ENCODE data around the gene AFF1. TPM values are rescaled to one million over a fixed set of nuclear protein-coding genes. Genes with fewer than 3 reads are reported as not detected.

Gene AFF1
- total and polyA plus RNA-seq, 5 donors, result 63.4 to 86.6 (median 83.1) TPM

DNA sequence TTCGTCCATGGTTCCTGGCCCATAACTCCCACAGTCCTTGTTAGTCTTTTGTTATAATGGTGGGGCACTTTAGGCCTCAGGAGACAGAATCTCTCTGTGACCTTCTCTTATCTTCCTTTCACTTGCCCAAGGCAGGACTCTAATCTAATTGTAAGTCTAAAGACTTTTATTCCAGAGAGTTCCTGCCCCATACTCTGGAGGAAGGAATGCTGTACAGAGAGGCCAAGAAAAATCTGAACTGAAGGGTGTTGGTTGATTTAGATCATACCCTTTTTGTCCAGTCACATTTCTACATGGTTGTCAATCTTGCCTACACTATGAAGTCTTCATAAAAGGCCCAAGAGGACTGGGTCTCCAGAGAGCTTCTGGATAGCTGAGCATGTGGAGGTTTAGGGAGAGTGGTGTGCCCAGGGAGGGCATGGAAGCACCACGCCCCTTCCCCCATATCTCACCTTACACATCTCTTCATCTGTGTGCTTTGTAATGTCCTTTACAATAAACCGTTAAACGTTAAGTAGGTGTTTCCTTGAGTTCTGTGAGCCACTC is 84.5 kb downstream of the AFF1 start:
- intact Hi-C loops (cut with DNase I), result no loop called here
- H3K27ac ChIP-seq (ENCODE audit: low read length), result peak overlapping the region; percentile 12
- DNase-seq (no peak), ATAC-seq (peak; percentile 41 to 56)
- WGBS, result 72% methylated on average over 4 of the region's 4 CpGs
- no peak overlapping the region for H3K4me3 ChIP-seq (ENCODE audit: low read length)
- no peaks in the 10 kb centered on the region for H3K9me3 ChIP-seq (ENCODE audit: control insufficient read depth, low read length)
- peaks cover 13% of the 10 kb centered on the region for H3K4me1 ChIP-seq (ENCODE audit: control insufficient read depth, insufficient read depth, low read length)
- no peaks in the 10 kb centered on the region for H3K27me3 ChIP-seq (ENCODE audit: control insufficient read depth, insufficient read depth)

- Histone ChIP-seq H3K9me3 (ENCODE audit: control insufficient read depth, low read length) (no peaks in the 10 kb centered on the region), H3K27ac (ENCODE audit: low read length) (no peak overlapping the region), H3K4me1 (ENCODE audit: control insufficient read depth, insufficient read depth, low read length) (peaks cover 13% of the 10 kb centered on the region), H3K27me3 (ENCODE audit: control insufficient read depth, insufficient read depth) (no peaks in the 10 kb centered on the region), H3K4me3 (ENCODE audit: low read length) (no peak overlapping the region)
- intact Hi-C loops (cut with DNase I), result loop anchor here in 1 of 4 donors (10.0 kb wide), 1 partner anchor 55 kb away; no protein-coding TSS in a partner anchor
- DNase-seq (no peak), ATAC-seq (no peak)
- 58% methylated on average over 2 of the region's 2 CpGs for WGBS
Measured at GRCh38 chr4:87019898-87020297, 85.1 kb downstream of the AFF1 start.

- Histone ChIP-seq H3K27ac (ENCODE audit: low read length) (no peak overlapping the region), H3K4me1 (ENCODE audit: control insufficient read depth, insufficient read depth, low read length) (peaks cover 24% of the 10 kb centered on the region), H3K27me3 (ENCODE audit: control insufficient read depth, insufficient read depth) (no peaks in the 10 kb centered on the region), H3K9me3 (ENCODE audit: control insufficient read depth, low read length) (no peaks in the 10 kb centered on the region), H3K4me3 (ENCODE audit: low read length) (no peak overlapping the region)
- WGBS, result 31% methylated on average over 1 of the region's 1 CpG
- DNase-seq (no peak), ATAC-seq (no peak)
- intact Hi-C loops (cut with DNase I), result loop anchor here in 1 of 4 donors (10.0 kb wide), 1 partner anchor 51 kb away; no protein-coding TSS in a partner anchor
Measured at GRCh38 chr4:87024201-87024600, 89.4 kb downstream of the AFF1 start.

DNA sequence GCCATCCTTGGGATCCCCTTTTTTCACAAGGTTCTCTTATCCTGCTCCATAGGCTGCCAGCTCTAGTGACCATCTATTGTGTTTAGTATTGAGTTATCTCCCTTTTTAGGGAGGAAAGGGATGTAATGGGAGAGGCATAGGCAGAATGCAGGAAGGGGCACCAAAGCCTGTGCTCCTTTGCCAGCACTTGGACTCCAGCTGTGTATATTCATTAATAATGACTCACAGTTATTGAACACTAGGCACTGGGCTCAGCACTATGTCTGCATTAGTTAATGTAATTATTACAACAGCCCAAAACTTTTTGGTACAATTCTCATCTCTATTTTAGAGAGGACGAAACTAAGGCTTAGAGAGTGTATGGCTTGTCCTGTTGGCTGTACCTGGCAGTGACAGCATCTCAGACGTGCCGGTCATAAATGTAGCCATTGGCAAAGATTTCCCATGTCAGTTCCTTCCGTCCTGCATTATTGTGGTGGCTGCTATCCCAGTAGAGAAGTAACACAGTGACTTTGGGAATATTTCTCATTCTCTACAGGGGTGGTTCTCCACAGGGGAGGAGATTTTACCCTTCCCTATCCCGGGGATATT is 90.3 kb downstream of the AFF1 start:
- intact Hi-C loops (cut with DNase I), result loop anchor here in 1 of 4 donors (10.0 kb wide), 1 partner anchor 50 kb away; no protein-coding TSS in a partner anchor
- no peak for ATAC-seq
- Histone ChIP-seq H3K4me3 (ENCODE audit: low read length) (no peak overlapping the region), H3K27me3 (ENCODE audit: control insufficient read depth, insufficient read depth) (no peaks in the 10 kb centered on the region), H3K9me3 (ENCODE audit: control insufficient read depth, low read length) (no peaks in the 10 kb centered on the region), H3K4me1 (ENCODE audit: control insufficient read depth, insufficient read depth, low read length) (peaks cover 23% of the 10 kb centered on the region), H3K27ac (ENCODE audit: low read length) (peak overlapping the region; percentile 14)
- no peak for DNase-seq
- WGBS, result 40% methylated on average over 5 of the region's 5 CpGs

DNA sequence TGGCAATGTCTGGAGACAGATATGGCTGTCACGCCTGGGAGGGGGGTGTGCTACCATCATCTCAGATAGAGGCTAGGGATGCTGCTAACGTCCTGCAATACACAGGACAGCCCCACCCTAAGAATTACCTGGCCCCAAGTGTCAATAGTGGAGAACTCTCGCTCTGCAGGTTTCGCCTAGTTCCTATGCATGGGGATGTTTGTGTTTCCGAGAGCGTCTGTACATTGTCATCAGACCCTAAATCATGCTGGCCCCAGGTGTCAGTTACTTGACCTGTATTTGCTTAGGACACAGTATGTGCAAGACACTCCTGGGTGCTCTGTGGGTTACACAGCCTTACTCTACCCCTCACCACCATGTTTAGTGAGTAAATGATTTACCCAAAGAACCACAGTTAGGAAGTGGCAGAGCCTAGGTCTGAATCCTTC is 90.8 kb downstream of the AFF1 start:
- no peak for ATAC-seq
- Histone ChIP-seq H3K27me3 (ENCODE audit: control insufficient read depth, insufficient read depth) (no peaks in the 10 kb centered on the region), H3K4me1 (ENCODE audit: control insufficient read depth, insufficient read depth, low read length) (peaks cover 24% of the 10 kb centered on the region), H3K9me3 (ENCODE audit: control insufficient read depth, low read length) (no peaks in the 10 kb centered on the region), H3K4me3 (ENCODE audit: low read length) (no peak overlapping the region), H3K27ac (ENCODE audit: low read length) (no peak overlapping the region)
- WGBS, result 81% methylated on average over 6 of the region's 6 CpGs
- intact Hi-C loops (cut with DNase I), result loop anchor here in 1 of 4 donors (10.0 kb wide), 1 partner anchor 49 kb away; no protein-coding TSS in a partner anchor
- DNase-seq, result no peak

DNA sequence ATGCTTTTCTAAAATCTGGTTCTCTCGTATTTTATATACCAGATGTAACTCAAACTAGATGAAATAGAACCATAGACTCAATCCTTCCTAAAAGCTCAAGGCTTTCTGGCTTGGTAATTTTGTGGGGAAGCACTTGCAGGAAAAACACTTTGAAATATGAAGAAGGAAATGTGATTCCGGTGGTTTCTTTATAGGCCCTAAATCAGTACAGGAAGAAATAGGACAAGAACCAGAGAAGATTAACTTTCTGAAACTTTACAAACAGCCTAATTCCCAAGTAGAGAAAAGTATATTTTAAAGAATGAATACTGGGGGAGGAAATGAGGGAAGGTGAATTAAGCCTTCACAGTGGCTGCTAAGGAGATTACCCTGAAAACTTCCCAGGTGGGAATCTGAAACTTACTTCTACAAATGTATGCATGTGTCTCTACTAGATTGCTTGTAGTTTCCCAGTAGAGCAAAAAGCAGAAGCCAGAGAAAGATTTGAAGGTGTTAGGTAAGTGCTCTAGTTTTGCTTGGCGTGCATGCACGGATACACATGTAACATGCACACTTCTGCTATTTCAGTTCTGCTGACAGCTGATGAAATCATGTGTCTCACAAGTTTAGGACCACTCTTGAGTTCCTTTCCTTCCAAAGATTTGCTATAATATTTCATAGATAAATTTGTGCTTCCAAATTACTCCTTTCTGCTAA is 92.1 kb downstream of the AFF1 start:
- H3K9me3 ChIP-seq (ENCODE audit: control insufficient read depth, low read length), result no peaks in the 10 kb centered on the region
- WGBS, result 36% methylated on average over 4 of the region's 4 CpGs
- DNase-seq (no peak), ATAC-seq (peak in 1 of 2 donors; percentile 9)
- H3K4me1 ChIP-seq (ENCODE audit: control insufficient read depth, insufficient read depth, low read length), result peaks cover 30% of the 10 kb centered on the region
- intact Hi-C loops (cut with DNase I), result loop anchor here in 1 of 4 donors (10.0 kb wide), 1 partner anchor 48 kb away; no protein-coding TSS in a partner anchor
- H3K27ac ChIP-seq (ENCODE audit: low read length), result peak overlapping the region; percentile 6
- H3K27me3 ChIP-seq (ENCODE audit: control insufficient read depth, insufficient read depth), result no peaks in the 10 kb centered on the region
- no peak overlapping the region for H3K4me3 ChIP-seq (ENCODE audit: low read length)

GRCh38 chr4:87029356-87029755 is 94.5 kb downstream of the AFF1 start:
- Histone ChIP-seq H3K9me3 (ENCODE audit: control insufficient read depth, low read length) (no peaks in the 10 kb centered on the region), H3K4me3 (ENCODE audit: low read length) (no peak overlapping the region), H3K4me1 (ENCODE audit: control insufficient read depth, insufficient read depth, low read length) (peaks cover 35% of the 10 kb centered on the region), H3K27me3 (ENCODE audit: control insufficient read depth, insufficient read depth) (no peaks in the 10 kb centered on the region), H3K27ac (ENCODE audit: low read length) (peak overlapping the region; percentile 99)
- DNase-seq (peak in 2 of 3 donors; percentile 44 to 73), ATAC-seq (peak; percentile 82 to 88)
- WGBS, result 18% methylated on average over 5 of the region's 5 CpGs
- intact Hi-C loops (cut with DNase I), result loop anchor here in 1 of 4 donors (10.0 kb wide), 1 partner anchor 45 kb away; no protein-coding TSS in a partner anchor

DNA sequence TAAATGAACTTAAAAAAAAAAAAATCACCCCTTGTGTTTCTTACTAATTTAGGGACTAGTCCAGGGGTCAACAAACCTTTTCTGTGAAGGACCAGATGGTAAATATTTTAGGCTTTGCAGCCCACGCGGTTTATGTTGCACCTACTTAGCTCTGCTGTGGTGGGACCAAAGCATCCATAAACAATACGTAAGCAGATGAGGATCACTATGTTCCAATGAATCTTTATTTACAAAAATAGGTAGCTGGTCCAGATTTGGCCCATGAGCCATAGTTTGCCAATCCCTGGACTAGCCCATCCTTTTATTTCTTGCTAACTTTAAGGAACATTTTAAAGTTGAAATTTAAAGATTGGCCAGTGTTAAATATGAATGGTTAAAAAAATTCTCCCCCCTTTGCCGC is 95.3 kb downstream of the AFF1 start:
- Histone ChIP-seq H3K9me3 (ENCODE audit: control insufficient read depth, low read length) (no peaks in the 10 kb centered on the region), H3K4me3 (ENCODE audit: low read length) (no peak overlapping the region), H3K27me3 (ENCODE audit: control insufficient read depth, insufficient read depth) (no peaks in the 10 kb centered on the region), H3K27ac (ENCODE audit: low read length) (peak overlapping the region; percentile 80), H3K4me1 (ENCODE audit: control insufficient read depth, insufficient read depth, low read length) (peaks cover 34% of the 10 kb centered on the region)
- 56% methylated on average over 4 of the region's 4 CpGs for WGBS
- DNase-seq, result no peak
- intact Hi-C loops (cut with DNase I), result no loop called here
- ATAC-seq, result no peak

- Histone ChIP-seq H3K9me3 (ENCODE audit: control insufficient read depth, low read length) (no peaks in the 10 kb centered on the region), H3K27me3 (ENCODE audit: control insufficient read depth, insufficient read depth) (no peaks in the 10 kb centered on the region), H3K27ac (ENCODE audit: low read length) (peak overlapping the region; percentile 92), H3K4me1 (ENCODE audit: control insufficient read depth, insufficient read depth, low read length) (peaks cover 29% of the 10 kb centered on the region), H3K4me3 (ENCODE audit: low read length) (no peak overlapping the region)
- intact Hi-C loops (cut with DNase I), result no loop called here
- peak; percentile 20 for ATAC-seq
- whole genome bisulfite sequencing, result 16% methylated on average over 13 of the region's 13 CpGs
- DNase-seq, result no peak
Measured at GRCh38 chr4:87030755-87031441, 96.1 kb downstream of the AFF1 start.

DNA sequence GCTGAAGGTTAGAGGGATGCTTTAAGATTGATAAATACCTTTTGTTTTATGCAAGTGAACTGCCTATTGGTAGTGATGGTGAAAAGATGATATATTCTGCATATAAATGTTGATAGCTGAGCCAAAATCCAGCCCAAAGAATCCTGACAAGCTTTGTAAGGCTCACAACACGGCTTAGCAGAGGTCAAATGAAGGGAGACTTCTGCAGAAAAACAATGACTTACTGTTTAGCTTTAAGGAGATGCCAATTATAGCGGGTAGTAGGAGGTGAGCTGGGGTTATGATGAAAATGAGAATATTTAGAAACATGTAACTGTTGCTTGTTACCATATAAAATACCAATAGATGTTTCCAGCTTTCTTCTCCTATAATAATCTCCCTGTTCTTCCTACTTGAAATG is 97.1 kb downstream of the AFF1 start:
- 13% methylated on average over 2 of the region's 2 CpGs for WGBS
- Histone ChIP-seq H3K4me3 (ENCODE audit: low read length) (peak overlapping the region; percentile 41), H3K27ac (ENCODE audit: low read length) (peak overlapping the region; percentile 82), H3K9me3 (ENCODE audit: control insufficient read depth, low read length) (no peaks in the 10 kb centered on the region), H3K4me1 (ENCODE audit: control insufficient read depth, insufficient read depth, low read length) (peaks cover 32% of the 10 kb centered on the region), H3K27me3 (ENCODE audit: control insufficient read depth, insufficient read depth) (no peaks in the 10 kb centered on the region)
- intact Hi-C loops (cut with DNase I), result no loop called here
- DNase-seq, result no peak
- no peak for ATAC-seq

Data from right cardiac atrium (tissue), 5 donors.